GM15510 (cell line): ENCODE measurements around the gene NPY1R.

ENCODE experiments used
- POLR2A ChIP-seq: IDR thresholded peaks from 3 replicates; pipeline ENCODE4 v1.6.1; 2011; ENCODE audit warnings: borderline replicate concordance; ENCODE audit not compliant: insufficient read length; ENCODE audit errors: extremely low read depth

The NPY1R gene

DNA sequence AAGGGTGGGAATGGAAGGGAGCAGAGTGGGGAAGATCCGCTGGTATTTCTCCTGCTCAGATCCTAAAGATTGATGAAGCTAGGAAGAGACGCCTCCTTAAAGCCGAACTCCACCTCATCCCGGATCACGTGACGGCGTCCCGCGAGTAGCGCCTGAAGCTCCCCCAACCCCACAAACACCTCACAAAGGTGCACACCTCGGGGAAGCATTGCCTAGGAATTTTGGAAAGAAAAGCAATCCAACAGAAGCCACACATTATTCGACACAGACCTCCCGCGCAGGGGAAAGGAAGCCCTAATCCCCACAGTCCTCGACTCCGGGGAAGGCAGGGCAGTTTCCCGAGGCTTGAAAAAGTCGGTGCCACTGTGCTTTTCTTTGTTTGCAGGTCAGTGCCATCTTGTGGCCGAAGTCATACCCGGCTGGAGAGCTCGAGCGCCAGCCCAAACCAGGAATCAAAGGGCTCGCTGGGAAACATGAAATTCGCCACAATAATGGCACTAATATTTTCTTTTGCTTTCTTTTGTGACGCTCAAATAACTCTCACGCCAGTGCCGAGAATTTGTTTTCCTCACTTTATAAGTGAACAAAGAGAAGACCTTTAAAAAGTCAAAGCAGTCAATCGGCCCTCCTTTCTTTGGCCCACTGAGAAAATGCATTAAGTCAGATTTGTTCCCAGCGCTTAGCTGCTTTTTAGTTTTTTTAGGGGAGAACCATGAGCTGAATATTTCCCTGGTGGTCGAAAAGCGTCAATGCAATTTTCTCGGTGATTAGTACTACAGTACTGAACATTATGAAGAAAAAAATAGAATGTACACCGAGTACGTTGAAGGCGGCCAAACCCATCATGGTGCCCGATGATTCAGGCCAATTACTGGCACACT is at the start of gene NPY1R:
TSS of gene NPY1R (minus strand) at position 71 of the 881 bp plus-strand sequence. CDS start 6,042 bp downstream, outside the sequence.
- TF ChIP-seq POLR2A, result no peak

DNA sequence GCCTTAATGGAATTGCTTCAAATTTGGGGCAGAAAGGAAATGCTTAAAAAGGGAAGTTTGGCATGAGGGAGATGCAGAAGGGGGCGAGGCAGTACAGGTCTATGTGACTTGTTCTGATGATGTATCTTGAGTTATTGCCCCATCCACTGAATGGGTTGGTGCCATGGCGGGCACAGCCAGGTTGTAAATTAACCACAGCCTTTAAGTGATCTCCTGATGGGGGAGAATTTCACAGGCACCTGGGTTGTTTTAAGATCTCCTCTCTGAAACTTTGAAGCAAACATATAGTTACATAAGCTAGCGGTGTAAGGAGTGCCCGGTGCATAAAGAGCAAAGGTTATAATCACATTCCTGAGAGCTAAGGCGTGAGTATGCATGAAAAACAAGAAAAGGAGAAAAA is 48.3 kb upstream of the NPY1R start:
- TF ChIP-seq POLR2A, result no peak

DNA sequence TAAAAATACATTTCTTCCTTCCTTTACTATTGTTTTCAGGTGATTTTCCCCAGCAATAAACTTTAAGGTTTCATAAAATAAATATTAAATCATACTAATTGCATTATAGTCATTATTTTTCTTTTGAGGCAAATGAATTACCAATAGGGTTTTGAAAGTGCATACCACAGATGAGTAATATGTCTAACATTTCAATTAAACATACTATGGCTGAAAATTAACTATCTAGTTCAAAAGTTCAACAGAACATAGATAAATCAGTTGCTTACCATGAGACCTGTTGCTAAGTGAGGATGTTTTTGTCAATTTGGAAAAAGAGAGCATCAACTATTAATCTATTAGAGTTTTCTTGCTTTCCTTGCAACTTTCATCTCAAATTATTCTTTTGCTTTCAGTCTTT is 46.3 kb upstream of the NPY1R start:
- no peak for TF ChIP-seq POLR2A

DNA sequence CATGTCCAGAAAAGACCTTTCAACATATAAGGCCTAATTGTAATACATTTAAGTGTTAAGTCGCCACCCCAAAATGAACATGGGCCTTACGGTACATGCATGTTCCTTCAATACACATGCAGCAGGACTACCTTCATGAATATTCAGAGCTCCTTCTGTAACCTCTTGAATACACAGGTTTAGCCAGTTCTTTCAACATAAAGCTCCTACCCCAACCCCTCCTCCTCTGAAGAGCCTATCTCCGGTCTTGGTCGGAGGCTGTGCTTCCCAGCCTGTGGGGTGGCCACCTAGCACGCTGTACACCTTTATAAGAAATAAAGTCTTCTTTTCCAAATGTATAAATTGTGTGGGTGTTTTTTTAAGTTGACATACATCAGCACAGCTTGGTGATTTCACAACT is 39.6 kb upstream of the NPY1R start:
- no peak for TF ChIP-seq POLR2A

DNA sequence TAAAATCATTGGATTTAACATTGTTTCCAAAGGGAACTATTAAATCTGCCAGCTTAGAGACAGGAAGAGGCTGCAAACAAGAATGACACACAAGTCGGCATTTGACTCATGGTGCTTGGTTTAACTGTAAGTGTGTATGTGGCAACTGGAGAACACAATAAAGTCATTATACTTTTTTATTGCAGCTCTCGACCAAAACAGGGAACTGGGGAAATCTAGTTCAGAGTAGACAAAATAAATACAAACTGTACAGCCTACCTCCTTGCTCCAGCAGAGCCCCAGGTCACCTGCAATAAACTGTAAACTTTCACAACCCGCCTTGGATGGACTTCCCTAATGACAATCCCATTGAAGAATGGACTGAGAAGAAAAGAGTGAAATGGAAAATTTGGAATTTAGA is 35.3 kb upstream of the NPY1R start:
- no peak for TF ChIP-seq POLR2A

DNA sequence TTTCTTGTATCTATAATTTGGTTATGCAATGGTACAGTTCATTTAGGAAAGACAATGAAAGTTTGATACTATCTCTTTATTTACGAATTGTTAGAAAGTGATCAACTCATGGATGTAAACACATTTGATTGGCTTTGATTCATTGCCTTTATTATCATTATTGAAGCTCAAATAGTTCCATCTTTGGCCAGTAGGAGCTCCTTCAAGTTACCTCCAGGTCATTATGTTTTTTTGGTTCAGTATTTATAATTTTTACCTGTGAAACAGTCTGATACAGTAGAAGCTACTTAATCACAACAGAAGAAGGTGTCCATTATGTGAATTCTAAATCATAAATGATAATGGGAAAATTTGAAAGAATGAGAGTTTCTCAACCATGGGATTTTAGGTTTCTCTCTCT is 23.7 kb upstream of the NPY1R start:
- no peak for TF ChIP-seq POLR2A

DNA sequence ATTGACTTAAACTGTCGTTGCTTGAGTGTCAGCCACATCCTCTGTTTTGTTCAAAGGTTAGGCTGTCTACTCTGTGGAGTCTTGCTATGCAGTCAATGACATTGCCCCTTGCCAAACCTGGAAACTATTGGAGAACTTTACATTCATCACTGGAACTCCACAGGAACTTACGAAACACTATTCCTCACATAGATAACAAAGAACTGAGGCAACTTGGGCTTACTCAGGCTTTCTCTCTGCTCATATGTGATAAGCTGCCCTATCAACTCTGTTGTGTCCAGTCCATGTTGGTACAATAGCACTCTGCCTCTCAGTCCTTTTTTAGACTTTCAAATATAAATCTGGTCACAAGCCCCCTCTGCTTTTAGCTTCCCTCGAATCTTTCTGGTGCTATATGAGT is 20.7 kb upstream of the NPY1R start:
- TF ChIP-seq POLR2A, result no peak

DNA sequence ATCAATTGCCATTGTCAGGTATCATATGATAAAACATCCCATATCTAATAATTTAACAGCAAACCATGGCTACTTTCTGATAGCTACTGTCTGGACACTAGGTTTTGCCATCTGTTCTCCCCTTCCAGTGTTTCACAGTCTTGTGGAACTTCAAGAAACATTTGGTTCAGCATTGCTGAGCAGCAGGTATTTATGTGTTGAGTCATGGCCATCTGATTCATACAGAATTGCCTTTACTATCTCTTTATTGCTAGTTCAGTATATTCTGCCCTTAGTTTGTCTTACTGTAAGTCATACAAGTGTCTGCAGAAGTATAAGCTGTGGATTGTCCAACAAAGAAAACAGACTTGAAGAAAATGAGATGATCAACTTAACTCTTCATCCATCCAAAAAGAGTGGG is 18.3 kb upstream of the NPY1R start:
- no peak for TF ChIP-seq POLR2A

DNA sequence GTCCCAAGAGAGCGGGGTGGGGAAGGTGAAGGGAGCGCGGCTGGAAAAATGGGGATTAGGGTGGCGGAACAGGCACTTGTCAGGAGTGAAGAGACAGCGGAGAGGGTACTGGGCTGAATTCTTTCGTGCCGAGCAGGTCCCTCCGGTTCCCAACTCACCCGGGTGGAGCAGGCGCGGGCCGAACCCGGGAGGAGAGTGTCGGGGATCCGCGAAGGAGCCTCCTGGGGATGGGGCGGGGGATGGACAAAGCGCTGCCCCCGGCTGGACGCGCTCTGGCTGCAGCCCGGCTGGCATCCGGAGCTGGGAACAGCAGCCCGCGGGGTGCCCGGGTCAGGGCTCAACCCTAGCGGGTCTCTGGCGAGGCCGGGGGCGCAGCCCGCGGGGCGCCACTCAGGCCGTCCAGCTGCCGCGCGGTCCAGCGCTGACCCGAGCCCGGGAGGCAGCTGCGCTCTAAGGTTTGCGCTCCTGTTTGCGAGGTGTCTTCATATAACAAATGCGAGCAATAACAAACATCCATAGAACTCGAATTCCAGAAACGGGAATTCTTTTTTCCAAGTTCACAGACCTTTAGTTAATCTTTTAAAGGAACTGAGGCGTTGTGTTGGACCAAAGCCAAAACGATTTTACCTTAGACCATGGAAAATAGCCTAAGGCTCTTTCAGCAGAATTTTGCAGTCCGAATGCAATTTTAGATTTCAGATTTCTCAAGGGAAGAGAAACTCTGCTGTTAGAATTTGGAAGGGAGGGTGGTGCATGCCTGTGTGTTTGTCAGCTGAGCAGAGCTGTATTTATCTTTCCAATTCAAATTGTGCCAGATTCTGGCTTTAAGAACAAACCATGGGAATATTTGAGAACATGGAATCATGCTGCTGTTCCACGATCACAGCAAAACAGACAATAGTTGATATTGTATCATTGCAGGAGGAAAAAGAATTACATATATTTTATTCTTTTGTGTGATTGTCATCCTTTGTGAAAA is 12.0 kb upstream of the NPY1R start:
- no peak for TF ChIP-seq POLR2A

DNA sequence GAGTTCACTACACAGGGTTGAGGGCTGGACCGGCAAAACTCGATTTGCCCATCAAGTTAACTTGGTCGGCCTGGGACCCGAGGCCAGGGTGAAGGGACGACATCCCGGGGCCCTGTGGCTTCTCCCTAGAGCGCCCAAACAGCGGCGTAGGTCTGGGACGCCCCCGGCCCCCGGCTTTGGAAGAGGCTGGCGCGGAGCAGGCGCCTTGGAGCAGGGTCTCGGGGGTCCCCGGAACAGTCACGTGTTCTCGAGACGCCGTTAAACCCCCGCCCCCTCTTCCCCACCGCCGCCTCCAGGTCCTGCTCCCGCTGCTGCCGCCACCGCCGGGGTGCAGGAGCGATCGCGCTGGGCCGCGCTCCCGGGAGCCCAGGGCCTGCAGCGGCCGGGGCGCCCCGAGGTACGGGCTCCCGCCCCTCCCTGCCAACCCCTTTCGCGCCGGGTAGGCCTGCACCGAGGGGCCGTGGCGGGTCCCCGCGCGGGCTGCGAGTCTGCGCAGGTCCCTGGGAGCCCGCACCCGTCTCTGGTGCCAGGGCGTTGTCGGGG is 11.3 kb upstream of the NPY1R start, which contains the start of gene NPY5R:
TSS of gene NPY5R (plus strand) at position 289 of the 543 bp plus-strand sequence. CDS start 6,382 bp downstream, outside the sequence.
- TF ChIP-seq POLR2A, result no peak

DNA sequence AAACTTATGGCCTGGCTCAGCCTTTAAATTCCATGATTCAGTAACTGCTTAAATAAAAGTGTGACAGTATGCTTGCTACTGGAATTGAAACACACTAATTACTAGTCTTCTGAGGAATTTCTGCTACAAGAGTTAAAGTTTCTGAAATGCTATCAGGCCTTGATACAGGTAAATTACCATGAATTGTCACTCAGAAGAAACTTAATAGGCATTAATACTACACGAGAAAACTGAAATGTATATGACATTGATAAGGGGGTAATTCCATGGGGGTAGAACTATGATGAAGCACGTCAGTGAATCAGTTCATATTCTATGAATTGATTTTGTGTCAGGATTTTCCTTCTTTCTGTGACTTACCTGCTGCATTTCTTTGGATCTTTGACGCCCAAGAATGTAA is 3.0 kb upstream of the NPY1R start:
- TF ChIP-seq POLR2A, result no peak

DNA sequence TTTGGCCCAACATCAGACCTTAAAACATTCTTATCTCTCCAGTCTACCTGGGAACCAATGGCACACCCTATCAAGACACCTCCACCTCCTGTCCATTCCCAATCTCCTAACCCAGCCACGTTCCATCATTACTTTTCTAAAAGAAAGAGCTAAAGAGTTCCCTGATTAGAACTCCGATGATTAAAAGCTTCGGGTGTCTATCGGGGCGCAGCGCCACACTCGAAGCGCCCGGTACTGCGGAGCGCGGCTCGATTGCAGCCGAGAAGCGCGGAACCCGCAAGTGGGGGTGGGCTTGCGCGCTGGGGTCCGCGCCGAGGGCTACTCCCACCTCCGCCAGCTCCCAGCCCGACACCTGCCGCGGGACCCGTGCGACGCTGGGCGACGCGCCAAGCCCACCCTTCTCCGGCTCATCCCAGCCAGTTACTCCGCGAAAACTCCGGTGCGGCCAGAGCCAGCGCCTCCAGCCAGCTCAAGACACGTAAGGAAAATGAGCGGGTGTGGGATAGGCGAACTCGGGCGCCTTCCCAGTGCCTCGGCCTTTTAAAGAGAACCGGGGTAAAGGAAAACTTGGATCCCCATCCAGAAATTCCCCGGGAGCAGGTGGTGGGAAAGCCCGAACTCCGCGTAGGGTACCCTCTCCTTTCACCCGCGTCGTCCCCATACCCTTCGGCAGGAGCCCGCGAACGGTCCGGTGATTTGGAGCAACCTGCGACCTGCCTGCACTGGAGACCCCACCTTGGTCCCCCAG is 593 bp downstream of the NPY1R start:
- TF ChIP-seq POLR2A, result no peak

DNA sequence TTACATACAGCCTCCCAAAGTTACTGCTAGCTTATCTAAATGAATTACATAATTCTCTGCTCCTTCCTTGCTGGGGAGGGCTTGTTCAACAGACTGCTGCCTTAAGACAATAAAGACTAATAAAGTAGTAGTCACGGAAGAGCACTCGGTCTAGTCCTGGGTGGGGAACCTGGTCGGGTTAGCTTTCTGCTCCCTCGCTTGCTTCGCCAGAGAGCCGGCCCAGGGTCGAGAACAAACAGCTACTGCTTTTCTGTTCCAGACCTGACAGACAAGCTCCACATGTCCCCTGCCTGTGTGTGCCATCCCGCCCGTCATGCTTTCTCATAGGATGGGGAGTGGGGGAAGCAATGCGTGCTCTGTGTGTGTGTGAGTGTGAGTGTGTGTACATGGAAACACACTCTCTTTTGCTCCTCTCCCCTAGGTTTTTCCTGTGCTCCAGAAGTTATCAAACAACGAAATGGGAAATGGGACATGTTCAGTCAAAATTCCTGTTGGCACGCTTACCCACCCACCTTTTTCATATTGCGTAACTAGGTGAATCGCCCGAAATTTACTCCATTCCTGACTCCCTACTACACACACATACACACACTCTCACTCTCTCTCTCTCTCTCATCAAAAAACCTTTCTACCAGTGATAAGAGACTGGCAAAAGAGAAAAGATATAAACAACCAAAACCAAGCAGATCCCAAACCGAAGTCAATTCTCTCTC is 1.3 kb downstream of the NPY1R start:
- no peak for TF ChIP-seq POLR2A

DNA sequence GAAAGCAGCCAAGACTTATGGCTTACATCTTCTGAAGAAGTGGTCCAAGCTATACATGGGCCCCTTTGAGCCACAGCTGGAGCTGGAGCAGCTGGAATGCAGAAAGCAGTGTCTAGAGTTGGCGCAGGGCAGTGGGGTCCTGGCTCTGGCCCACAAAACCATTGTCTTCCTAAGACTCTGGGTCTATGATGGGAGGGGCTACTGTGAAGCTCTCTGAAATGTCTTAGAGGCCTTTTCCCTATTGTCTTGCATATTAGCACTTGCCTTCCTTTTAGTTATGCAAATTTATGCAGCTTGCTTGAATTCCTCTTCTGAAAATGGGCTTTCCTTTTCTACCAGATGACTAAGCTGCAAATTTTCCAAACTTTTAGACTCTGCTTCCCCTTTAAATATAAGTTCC is 15.3 kb downstream of the NPY1R start:
- TF ChIP-seq POLR2A, result no peak

DNA sequence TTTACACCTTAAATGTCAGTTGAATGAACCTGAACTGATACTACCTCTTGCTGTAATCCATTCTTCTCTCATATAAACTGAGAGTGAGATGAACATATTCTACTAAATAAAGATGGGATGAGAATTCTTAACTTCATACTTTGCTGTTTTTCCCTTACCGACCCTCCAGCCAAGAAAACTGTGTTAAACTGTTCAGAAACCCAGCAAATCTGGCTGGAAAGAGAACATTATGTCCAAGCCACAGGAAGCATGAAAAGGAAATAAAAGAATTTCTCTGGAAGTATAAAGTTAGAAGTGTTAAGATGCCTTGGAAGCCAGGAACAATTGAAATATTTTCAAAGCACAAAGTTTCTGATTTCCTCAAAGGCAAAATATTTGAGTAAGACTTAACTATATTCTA is 22.9 kb downstream of the NPY1R start:
- no peak for TF ChIP-seq POLR2A

DNA sequence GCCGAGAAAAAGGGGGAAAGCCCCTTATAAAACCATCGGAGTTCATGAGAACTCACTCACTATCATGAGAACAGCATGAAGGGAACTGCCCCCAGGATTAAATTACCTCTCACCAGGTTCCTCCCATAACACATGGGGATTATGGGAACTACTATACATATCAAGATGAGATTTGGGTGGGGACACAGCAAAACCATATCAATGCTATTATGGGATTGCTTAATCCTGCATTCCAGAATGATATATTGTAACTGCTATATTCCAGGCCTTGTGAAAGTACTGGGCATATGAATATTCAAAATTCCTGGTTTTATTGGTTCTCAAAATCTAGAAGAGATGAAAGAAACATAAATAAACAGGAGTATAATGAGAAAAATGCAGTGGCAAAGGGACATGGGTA is 29.3 kb downstream of the NPY1R start:
- TF ChIP-seq POLR2A, result no peak
